AG09309 (cell line): ENCODE results near the gene KRTAP5-10.

Experiments used
- DNase-seq: peaks from one replicate; pipeline ENCODE4 v3.0.0-alpha.2; 2010; ENCODE audit warnings: low read depth
- H3K4me3 ChIP-seq: 2 replicates; pipeline ENCODE4 v1.5.1; 2011; ENCODE audit warnings: mild to moderate bottlenecking, low read depth, low read length, moderate library complexity; ENCODE audit not compliant: control insufficient read depth
- TF ChIP-seq, protein P1 (sequence below): IDR thresholded peaks from 2 replicates; pipeline ENCODE4 v1.5.1; 2011; ENCODE audit warnings: mild to moderate bottlenecking, low read depth, low read length, inconsistent platforms; ENCODE audit not compliant: insufficient read depth, control insufficient read depth; ENCODE audit errors: missing control alignments

Gene KRTAP5-10

DNA sequence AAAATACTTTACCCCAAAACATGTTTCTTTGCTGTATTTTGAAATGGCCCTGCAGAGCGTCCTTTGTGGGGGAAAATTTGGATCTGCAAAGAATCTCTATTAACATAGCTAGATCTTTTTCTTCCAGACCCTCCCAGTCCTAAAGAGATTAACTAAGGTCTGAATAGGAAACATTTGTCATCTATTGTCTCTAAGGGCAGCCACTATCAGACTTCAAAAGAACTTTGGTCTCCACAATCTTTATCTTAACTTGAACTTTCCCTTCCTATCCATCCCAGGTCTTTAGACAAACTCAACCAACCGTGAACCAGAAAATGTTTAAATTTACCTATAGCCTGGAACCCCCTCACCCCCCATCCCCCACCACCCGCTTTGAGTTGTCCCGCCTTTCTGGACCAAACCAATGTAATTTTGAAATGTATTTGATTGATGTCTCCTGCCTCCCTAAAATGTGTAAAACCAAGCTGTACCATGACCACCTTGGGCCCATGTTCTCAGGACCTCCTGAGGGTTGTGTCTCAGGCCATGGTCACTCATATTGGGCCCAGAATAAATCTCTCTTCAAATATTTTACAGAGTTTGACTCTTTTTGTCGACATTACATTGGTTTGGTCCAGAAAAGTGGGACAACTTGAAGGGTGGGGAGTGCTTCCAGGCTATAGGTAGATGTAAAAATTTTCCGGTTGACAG is 20.7 kb upstream of the KRTAP5-10 start:
- DNase-seq, result no peak
- TF ChIP-seq, protein P1, sequence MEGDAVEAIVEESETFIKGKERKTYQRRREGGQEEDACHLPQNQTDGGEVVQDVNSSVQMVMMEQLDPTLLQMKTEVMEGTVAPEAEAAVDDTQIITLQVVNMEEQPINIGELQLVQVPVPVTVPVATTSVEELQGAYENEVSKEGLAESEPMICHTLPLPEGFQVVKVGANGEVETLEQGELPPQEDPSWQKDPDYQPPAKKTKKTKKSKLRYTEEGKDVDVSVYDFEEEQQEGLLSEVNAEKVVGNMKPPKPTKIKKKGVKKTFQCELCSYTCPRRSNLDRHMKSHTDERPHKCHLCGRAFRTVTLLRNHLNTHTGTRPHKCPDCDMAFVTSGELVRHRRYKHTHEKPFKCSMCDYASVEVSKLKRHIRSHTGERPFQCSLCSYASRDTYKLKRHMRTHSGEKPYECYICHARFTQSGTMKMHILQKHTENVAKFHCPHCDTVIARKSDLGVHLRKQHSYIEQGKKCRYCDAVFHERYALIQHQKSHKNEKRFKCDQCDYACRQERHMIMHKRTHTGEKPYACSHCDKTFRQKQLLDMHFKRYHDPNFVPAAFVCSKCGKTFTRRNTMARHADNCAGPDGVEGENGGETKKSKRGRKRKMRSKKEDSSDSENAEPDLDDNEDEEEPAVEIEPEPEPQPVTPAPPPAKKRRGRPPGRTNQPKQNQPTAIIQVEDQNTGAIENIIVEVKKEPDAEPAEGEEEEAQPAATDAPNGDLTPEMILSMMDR, result no peak
- no peak overlapping the region for H3K4me3 ChIP-seq

DNA sequence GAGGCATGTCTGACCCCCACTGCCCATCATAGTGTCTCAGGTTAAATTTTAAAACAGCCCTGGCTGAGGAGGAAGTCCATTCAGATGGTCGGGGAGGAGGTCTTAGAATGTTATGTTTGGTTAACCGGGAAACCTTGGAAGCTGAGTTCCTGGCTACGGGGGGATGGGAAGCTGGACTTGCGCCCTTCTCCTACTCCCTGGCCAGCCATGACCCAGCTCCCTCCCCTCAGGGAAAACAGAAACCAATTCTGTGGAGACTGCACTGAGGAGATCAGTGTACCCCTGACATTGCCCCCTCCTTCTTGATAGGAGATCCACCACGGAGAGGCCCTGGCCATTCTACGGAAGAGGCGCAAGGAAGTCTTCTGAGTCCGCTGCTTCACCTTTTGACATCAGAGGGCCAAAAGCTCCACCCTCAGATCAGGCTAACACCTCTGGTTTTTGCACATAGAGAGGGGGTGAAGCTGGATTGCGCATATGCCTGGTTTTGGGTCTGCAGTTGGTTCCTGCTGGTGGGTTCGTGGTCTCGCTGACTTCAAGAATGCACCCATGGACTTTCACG is 19.9 kb upstream of the KRTAP5-10 start:
- DNase-seq, result no peak
- H3K4me3 ChIP-seq, result no peak overlapping the region
- TF ChIP-seq, protein P1, result no peak

DNA sequence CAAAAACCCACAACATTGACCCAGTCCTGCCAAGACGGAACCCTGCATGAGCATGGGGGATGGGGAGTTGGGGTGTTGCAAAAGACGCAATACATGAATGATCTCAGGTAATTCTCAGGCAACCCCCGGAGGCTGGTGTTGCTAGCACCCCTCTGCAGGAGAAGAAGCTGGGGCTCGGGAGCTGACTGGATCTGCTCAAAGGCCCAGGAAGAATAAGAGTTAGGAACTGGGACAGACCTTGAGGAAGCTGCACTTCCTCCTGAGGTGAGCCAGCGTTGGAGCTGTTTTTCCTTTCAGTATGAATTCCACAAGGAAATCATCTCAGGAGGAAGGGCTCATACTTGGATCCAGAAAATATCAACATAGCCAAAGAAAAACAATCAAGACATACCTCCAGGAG is 17.2 kb upstream of the KRTAP5-10 start, which contains the start of gene KRTAP5-9:
KRTAP5-9 (plus strand) TSS at position 301 of the 400 bp plus-strand sequence. CDS start 238 bp downstream, outside the sequence.
- no peak for DNase-seq
- H3K4me3 ChIP-seq, result no peak within 1 kb of the TSS
- TF ChIP-seq, protein P1, result no peak

DNA sequence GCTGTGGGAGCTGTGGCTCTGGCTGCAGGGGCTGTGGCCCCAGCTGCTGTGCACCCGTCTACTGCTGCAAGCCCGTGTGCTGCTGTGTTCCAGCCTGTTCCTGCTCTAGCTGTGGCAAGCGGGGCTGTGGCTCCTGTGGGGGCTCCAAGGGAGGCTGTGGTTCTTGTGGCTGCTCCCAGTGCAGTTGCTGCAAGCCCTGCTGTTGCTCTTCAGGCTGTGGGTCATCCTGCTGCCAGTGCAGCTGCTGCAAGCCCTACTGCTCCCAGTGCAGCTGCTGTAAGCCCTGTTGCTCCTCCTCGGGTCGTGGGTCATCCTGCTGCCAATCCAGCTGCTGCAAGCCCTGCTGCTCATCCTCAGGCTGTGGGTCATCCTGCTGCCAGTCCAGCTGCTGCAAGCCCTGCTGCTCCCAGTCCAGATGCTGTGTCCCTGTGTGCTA is 16.6 kb upstream of the KRTAP5-10 start:
- DNase-seq, result no peak
- TF ChIP-seq, protein P1, result no peak
- no peak overlapping the region for H3K4me3 ChIP-seq

DNA sequence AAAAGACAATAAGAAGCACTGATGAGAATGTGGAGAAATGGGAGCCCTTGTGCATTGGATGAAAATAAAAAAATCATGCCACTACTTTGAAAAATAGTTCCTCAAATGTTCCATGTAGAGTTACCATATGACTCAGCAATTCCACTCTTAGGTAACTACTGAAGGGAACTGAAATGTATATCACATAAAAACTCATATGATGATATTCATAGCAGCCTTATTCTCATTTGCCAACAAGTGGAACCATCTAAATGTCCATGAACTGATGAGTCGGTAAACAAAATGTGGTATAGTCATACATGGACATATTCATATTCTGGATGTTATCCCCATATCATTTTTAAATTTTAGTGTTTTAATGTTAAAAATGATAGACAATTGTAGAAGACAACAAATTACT is 13.7 kb upstream of the KRTAP5-10 start:
- H3K4me3 ChIP-seq, result no peak overlapping the region
- TF ChIP-seq, protein P1, result no peak
- no peak for DNase-seq

DNA sequence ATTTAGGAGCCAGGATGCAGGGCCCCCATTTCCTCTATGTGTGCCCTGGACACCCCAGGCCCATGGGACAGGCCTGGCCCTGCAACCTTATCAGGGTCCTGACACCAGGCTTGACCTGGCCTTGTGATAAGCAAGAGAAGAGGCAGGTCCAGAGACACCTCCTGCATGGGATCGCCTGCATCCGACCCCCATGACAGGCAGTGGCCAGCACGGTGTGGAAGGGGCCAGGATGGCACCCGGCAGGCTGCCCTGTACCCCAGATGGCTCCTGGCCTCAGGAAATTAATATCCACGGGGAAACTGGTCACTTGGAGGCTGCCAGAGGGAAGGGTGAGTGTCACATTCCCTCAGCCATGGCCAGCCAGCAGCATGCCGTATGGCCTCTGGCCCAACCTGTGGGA is 10.4 kb upstream of the KRTAP5-10 start:
- DNase-seq, result no peak
- H3K4me3 ChIP-seq, result no peak overlapping the region
- TF ChIP-seq, protein P1, result no peak
